ELR (cell line): ENCODE measurements around the gene CRHR1.

Experiments
- DNase-seq: peaks from one replicate; pipeline ENCODE4 v3.0.0-alpha.2; 2015; ENCODE audit warnings: low read depth

The CRHR1 gene

GRCh38 chr17:45759761-45760160, 24.4 kb upstream of the CRHR1 start:
- peak; percentile 9 for DNase-seq

GRCh38 chr17:45761957-45762565, 22.1 kb upstream of the CRHR1 start:
- no peak for DNase-seq

- no peak for DNase-seq
Observed at GRCh38 chr17:45763182-45763581, 20.9 kb upstream of the CRHR1 start.

- no peak for DNase-seq
Observed at GRCh38 chr17:45764479-45764878, 19.6 kb upstream of the CRHR1 start.

- DNase-seq: no peak
Observed at GRCh38 chr17:45768000-45768399, 16.1 kb upstream of the CRHR1 start.

- no peak for DNase-seq
Observed at GRCh38 chr17:45770632-45771270, 13.4 kb upstream of the CRHR1 start.

GRCh38 chr17:45771271-45771959, 12.7 kb upstream of the CRHR1 start:
- no peak for DNase-seq

GRCh38 chr17:45775148-45775547, 9.0 kb upstream of the CRHR1 start:
- no peak for DNase-seq

- DNase-seq: no peak
Observed at GRCh38 chr17:45775576-45776011, 8.5 kb upstream of the CRHR1 start.

GRCh38 chr17:45776896-45777295, 7.2 kb upstream of the CRHR1 start:
- DNase-seq: no peak

- no peak for DNase-seq
Observed at GRCh38 chr17:45777388-45777787, 6.7 kb upstream of the CRHR1 start.

GRCh38 chr17:45780921-45781320, 3.2 kb upstream of the CRHR1 start:
- DNase-seq: no peak

GRCh38 chr17:45782889-45783592, 1.1 kb upstream of the CRHR1 start:
- no peak for DNase-seq

GRCh38 chr17:45783593-45784292, 377 bp upstream of the CRHR1 start:
- DNase-seq: no peak

GRCh38 chr17:45784741-45785479, 790 bp downstream of the CRHR1 start:
- peak; percentile 26 for DNase-seq

- DNase-seq: no peak
Observed at GRCh38 chr17:45785480-45786193, 1.5 kb downstream of the CRHR1 start.

GRCh38 chr17:45786349-45786748, 2.2 kb downstream of the CRHR1 start:
- no peak for DNase-seq

GRCh38 chr17:45787044-45787443, 2.9 kb downstream of the CRHR1 start:
- DNase-seq: no peak

GRCh38 chr17:45787656-45788055, 3.5 kb downstream of the CRHR1 start:
- no peak for DNase-seq

- DNase-seq: no peak
Observed at GRCh38 chr17:45788057-45788456, 3.9 kb downstream of the CRHR1 start.

GRCh38 chr17:45789874-45790273, 5.8 kb downstream of the CRHR1 start:
- no peak for DNase-seq
